Left kidney (tissue), 1 donor: ENCODE measurements around the gene ACSM2A. TPM values are rescaled to one million over a fixed set of nuclear protein-coding genes. Genes with fewer than 3 reads are reported as not detected.

ENCODE experiments used
- polyA plus RNA-seq: library from polyadenylated mRNA; unstranded; fragments of 120-200 nt; gene quantifications from one replicate; pipeline ENCODE4 v1.2.1, GENCODE V29; 2013; ENCODE audit not compliant: insufficient read length

Gene ACSM2A
- polyA plus RNA-seq, 1 donor, result 88.7 TPM

Other genes with a start within 250 kb of the ACSM2A start
- gene GP2, start 124.0 kb upstream of the ACSM2A start, polyA plus RNA-seq, result 7.0 TPM
- 163 TPM for gene UMOD, start 98.8 kb upstream of the ACSM2A start, polyA plus RNA-seq
- 0.33 TPM for gene PDILT, start 46.8 kb upstream of the ACSM2A start, polyA plus RNA-seq
- gene ACSM5, start 42.0 kb upstream of the ACSM2A start, polyA plus RNA-seq, result 4.9 TPM
- 75.9 TPM for gene ACSM2B, start 124.8 kb downstream of the ACSM2A start, polyA plus RNA-seq
- 2.6 TPM for gene ACSM1, start 246.2 kb downstream of the ACSM2A start, polyA plus RNA-seq